ENCODE results near the gene RALGAPA2. TPM values are rescaled to one million over a fixed set of nuclear protein-coding genes. Genes with fewer than 3 reads are reported as not detected.

Gene RALGAPA2
- total RNA-seq, 1 donor from 2014 or later: 15.2 TPM

- Mint-ChIP-seq H3K9me3 (ENCODE audit: unreplicated experiment) (no peaks in the 10 kb centered on the region), H3K36me3 (ENCODE audit: unreplicated experiment) (no peaks in the 10 kb centered on the region), H3K27me3 (ENCODE audit: unreplicated experiment) (peaks cover 5% of the 10 kb centered on the region), H3K27ac (ENCODE audit: unreplicated experiment) (no peak overlapping the region), H3K4me1 (ENCODE audit: unreplicated experiment) (peaks cover 12% of the 10 kb centered on the region), H3K4me3 (ENCODE audit: unreplicated experiment) (no peak overlapping the region)
- TF ChIP-seq, protein P1, sequence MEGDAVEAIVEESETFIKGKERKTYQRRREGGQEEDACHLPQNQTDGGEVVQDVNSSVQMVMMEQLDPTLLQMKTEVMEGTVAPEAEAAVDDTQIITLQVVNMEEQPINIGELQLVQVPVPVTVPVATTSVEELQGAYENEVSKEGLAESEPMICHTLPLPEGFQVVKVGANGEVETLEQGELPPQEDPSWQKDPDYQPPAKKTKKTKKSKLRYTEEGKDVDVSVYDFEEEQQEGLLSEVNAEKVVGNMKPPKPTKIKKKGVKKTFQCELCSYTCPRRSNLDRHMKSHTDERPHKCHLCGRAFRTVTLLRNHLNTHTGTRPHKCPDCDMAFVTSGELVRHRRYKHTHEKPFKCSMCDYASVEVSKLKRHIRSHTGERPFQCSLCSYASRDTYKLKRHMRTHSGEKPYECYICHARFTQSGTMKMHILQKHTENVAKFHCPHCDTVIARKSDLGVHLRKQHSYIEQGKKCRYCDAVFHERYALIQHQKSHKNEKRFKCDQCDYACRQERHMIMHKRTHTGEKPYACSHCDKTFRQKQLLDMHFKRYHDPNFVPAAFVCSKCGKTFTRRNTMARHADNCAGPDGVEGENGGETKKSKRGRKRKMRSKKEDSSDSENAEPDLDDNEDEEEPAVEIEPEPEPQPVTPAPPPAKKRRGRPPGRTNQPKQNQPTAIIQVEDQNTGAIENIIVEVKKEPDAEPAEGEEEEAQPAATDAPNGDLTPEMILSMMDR (IDR thresholded peaks at IDR 0.05): no peak
- DNase-seq (ENCODE audit: extremely low spot score, unreplicated experiment): no peak
These were observed 9.0 kb upstream of the RALGAPA2 start for GRCh38 chr20:20721489-20721888.

DNA sequence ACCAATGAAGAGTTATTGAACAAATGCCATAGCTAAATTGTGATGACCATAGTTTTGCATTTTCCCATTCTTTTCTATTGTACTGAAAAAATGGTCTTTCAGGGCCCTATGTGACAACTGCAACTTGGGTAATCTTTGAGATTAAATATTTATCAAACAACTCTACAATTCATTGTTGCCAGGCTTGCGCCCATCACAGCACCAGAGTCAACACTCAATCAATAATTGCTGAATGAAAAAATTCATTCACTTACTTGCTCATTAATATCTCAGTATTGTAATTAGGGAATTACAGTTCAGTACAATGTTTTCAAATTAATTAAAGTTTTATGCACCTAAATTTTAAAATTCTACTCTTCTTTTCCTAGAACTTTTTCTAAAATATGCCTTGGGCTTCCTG, 7.7 kb upstream of the RALGAPA2 start:
- DNase-seq (ENCODE audit: extremely low spot score, unreplicated experiment): no peak
- Mint-ChIP-seq H3K36me3 (ENCODE audit: unreplicated experiment) (no peaks in the 10 kb centered on the region), H3K4me1 (ENCODE audit: unreplicated experiment) (peaks cover 12% of the 10 kb centered on the region), H3K4me3 (ENCODE audit: unreplicated experiment) (no peak overlapping the region), H3K27ac (ENCODE audit: unreplicated experiment) (no peak overlapping the region), H3K9me3 (ENCODE audit: unreplicated experiment) (no peaks in the 10 kb centered on the region), H3K27me3 (ENCODE audit: unreplicated experiment) (peaks cover 5% of the 10 kb centered on the region)
- TF ChIP-seq, protein P1 (IDR thresholded peaks at IDR 0.05): no peak

DNA sequence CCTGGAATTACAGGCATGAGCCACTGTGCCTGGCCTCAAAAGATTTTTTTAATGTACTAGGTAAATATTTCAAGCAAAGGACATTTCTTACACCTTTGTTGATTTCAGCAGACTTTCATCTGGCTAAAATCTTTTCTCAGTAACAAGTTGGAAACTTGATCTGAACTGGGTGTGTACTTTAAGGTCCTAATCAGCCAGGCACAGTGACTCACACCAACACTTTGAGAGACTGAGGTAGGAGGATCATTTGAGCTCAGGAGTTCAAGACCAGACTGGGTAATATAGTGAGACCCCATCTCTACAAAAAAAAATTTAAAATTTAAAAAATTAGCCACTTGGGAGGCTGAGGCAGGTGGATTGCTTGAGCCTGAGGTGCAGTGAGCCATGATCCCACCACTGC, 7.0 kb upstream of the RALGAPA2 start:
- TF ChIP-seq, protein P1 (IDR thresholded peaks at IDR 0.05): no peak
- H3K9me3 Mint-ChIP-seq (ENCODE audit: unreplicated experiment): no peaks in the 10 kb centered on the region
- H3K4me3 Mint-ChIP-seq (ENCODE audit: unreplicated experiment): no peak overlapping the region
- H3K27ac Mint-ChIP-seq (ENCODE audit: unreplicated experiment): no peak overlapping the region
- no peak for DNase-seq (ENCODE audit: extremely low spot score, unreplicated experiment)
- peaks cover 9% of the 10 kb centered on the region for H3K27me3 Mint-ChIP-seq (ENCODE audit: unreplicated experiment)
- no peaks in the 10 kb centered on the region for H3K36me3 Mint-ChIP-seq (ENCODE audit: unreplicated experiment)
- H3K4me1 Mint-ChIP-seq (ENCODE audit: unreplicated experiment): peaks cover 12% of the 10 kb centered on the region

GRCh38 chr20:20713244-20713765, 861 bp upstream of the RALGAPA2 start:
- no peak for DNase-seq (ENCODE audit: extremely low spot score, unreplicated experiment)
- peaks cover 7% of the 10 kb centered on the region for H3K27me3 Mint-ChIP-seq (ENCODE audit: unreplicated experiment)
- H3K4me3 Mint-ChIP-seq (ENCODE audit: unreplicated experiment): peak overlapping the region; percentile 87
- no peaks in the 10 kb centered on the region for H3K36me3 Mint-ChIP-seq (ENCODE audit: unreplicated experiment)
- peaks cover 19% of the 10 kb centered on the region for H3K4me1 Mint-ChIP-seq (ENCODE audit: unreplicated experiment)
- TF ChIP-seq, protein P1 (IDR thresholded peaks at IDR 0.05): no peak
- no peaks in the 10 kb centered on the region for H3K9me3 Mint-ChIP-seq (ENCODE audit: unreplicated experiment)
- H3K27ac Mint-ChIP-seq (ENCODE audit: unreplicated experiment): peak overlapping the region; percentile 90

DNA sequence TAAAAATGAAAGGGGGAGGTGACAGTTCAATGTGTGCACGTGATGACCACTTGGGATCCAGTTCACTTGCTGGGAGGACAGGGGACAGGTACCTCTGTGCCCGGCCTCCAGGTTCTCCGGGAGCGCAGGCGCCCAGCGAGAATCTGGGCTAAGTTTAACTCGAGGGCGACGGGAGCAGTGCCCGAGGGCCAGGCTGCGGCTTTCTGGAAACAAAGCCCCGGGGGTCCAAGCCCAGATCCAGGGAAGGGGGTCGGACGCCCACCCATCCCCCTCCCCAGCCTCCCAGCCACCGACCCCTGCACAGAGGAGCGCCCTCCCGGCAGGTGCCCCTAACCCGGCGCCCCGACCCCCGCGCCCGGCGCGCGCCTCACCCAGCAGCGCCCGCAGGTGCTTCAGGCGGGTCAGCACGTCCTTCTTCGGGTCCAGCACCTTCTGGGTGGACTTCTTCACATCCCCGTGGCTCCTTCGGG, 405 bp downstream of the RALGAPA2 start:
- H3K27me3 Mint-ChIP-seq (ENCODE audit: unreplicated experiment): peaks cover 7% of the 10 kb centered on the region
- peak overlapping the region; percentile 52 for H3K27ac Mint-ChIP-seq (ENCODE audit: unreplicated experiment)
- H3K4me1 Mint-ChIP-seq (ENCODE audit: unreplicated experiment): peaks cover 19% of the 10 kb centered on the region
- peak overlapping the region; percentile 87 for H3K4me3 Mint-ChIP-seq (ENCODE audit: unreplicated experiment)
- H3K9me3 Mint-ChIP-seq (ENCODE audit: unreplicated experiment): no peaks in the 10 kb centered on the region
- TF ChIP-seq, protein P1 (IDR thresholded peaks at IDR 0.05): no peak
- no peak for DNase-seq (ENCODE audit: extremely low spot score, unreplicated experiment)
- no peaks in the 10 kb centered on the region for H3K36me3 Mint-ChIP-seq (ENCODE audit: unreplicated experiment)

Measured in osteocyte (in vitro differentiated cells).